CD14-positive monocyte (primary cell): ENCODE data around the gene CLDND1. TPM values are rescaled to one million over a fixed set of nuclear protein-coding genes. Genes with fewer than 3 reads are reported as not detected.

ENCODE experiments used
- DNase-seq, 3 donors: peaks; one replicate each; pipeline ENCODE4 v3.0.0-alpha.2; 2011 to 2022
- H2AFZ ChIP-seq: 2 replicates; pipeline ENCODE4 v1.6.0; 2012; ENCODE audit warnings: mild to moderate bottlenecking, low read depth, low read length, inconsistent platforms; ENCODE audit not compliant: insufficient read depth, poor library complexity, severe bottlenecking
- H3K27ac ChIP-seq, 2 donors: 1 replicate in 1 of 2; 2 replicates in 1 of 2; pipeline ENCODE4 v1.5.1; 2012 to 2013; ENCODE audit warnings: low read length in 2 of 2, control low read depth in 1 of 2, inconsistent platforms in 1 of 2, low read depth in 1 of 2, mild to moderate bottlenecking in 1 of 2
- H3K27me3 ChIP-seq, 2 donors: one replicate each; pipeline versions ENCODE4 v1.6.0 to v1.6.1; 2011 to 2013; ENCODE audit warnings: low read length in 2 of 2; ENCODE audit not compliant: control insufficient read depth in 2 of 2, insufficient read depth in 2 of 2
- H3K36me3 ChIP-seq, 2 donors: replicated peaks in 1 of 2; 1 replicate in 1 of 2; 2 replicates in 1 of 2; pipeline versions ENCODE4 v1.5.1 to v1.6.1; 2012 to 2013; ENCODE audit warnings: low read length in 2 of 2, control low read depth in 1 of 2, inconsistent platforms in 1 of 2, mild to moderate bottlenecking in 1 of 2; ENCODE audit not compliant: insufficient read depth in 2 of 2, control insufficient read depth in 1 of 2
- H3K4me1 ChIP-seq, 2 donors: 1 replicate in 1 of 2; 2 replicates in 1 of 2; pipeline versions ENCODE4 v1.5.1 to v1.6.1; 2012 to 2013; ENCODE audit warnings: low read length in 2 of 2, control low read depth in 1 of 2, inconsistent platforms in 1 of 2, mild to moderate bottlenecking in 1 of 2, moderate library complexity in 1 of 2; ENCODE audit not compliant: insufficient read depth in 2 of 2, control insufficient read depth in 1 of 2
- H3K4me2 ChIP-seq: replicated peaks from 2 replicates; pipeline ENCODE3; 2012; ENCODE audit warnings: low read length, moderate library complexity, mild to moderate bottlenecking; ENCODE audit not compliant: poor library complexity, severe bottlenecking; ENCODE audit errors: extremely low read depth
- H3K4me3 ChIP-seq, 3 experiments: fragments of 200-600 bp in 1 of 3; sonication (generic) in 1 of 3; replicated peaks in 1 of 3; 1 replicate in 2 of 3; 2 replicates in 1 of 3; pipeline ENCODE4 v1.5.1; 2011 to 2013; ENCODE audit warnings: low read length in 3 of 3, mild to moderate bottlenecking in 3 of 3, control low read depth in 2 of 3, low read depth in 2 of 3, inconsistent platforms in 1 of 3, moderate library complexity in 1 of 3
- H3K79me2 ChIP-seq: 2 replicates; pipeline ENCODE4 v1.6.0; 2012; ENCODE audit warnings: mild to moderate bottlenecking, control low read depth, inconsistent platforms, low read length, moderate library complexity; ENCODE audit not compliant: insufficient read depth
- H3K9ac ChIP-seq: 2 replicates; pipeline ENCODE4 v1.6.0; 2017; ENCODE audit warnings: low read length, mild to moderate bottlenecking; ENCODE audit not compliant: insufficient read depth, poor library complexity, severe bottlenecking
- H3K9me3 ChIP-seq, 2 donors: replicated peaks in 1 of 2; 1 replicate in 1 of 2; 2 replicates in 1 of 2; pipeline versions ENCODE4 v1.5.1 to v1.6.1; 2012 to 2013; ENCODE audit warnings: low read length in 2 of 2, control low read depth in 1 of 2; ENCODE audit not compliant: control insufficient read depth in 1 of 2, insufficient read depth in 1 of 2
- H4K20me1 ChIP-seq: 2 replicates; pipeline ENCODE4 v1.6.0; 2012; ENCODE audit warnings: mild to moderate bottlenecking, low read length, control low read depth, moderate library complexity; ENCODE audit not compliant: insufficient read depth
- H3K27ac Mint-ChIP-seq, 7 donors: one replicate each; pipeline ENCODE4 v1.8.0; 2020; ENCODE audit warnings: mild to moderate bottlenecking in 7 of 7, mixed read lengths in 7 of 7, moderate library complexity in 6 of 7, inconsistent platforms in 2 of 7
- H3K27me3 Mint-ChIP-seq, 3 donors: one replicate each; pipeline ENCODE4 v1.8.0; 2021 to 2022; ENCODE audit warnings: low read depth in 3 of 3, mild to moderate bottlenecking in 3 of 3, mixed read lengths in 3 of 3, moderate library complexity in 3 of 3, inconsistent platforms in 1 of 3
- H3K36me3 Mint-ChIP-seq, 2 donors: one replicate each; pipeline ENCODE4 v1.8.0; 2020; ENCODE audit warnings: mixed read lengths in 2 of 2, inconsistent platforms in 1 of 2, mild to moderate bottlenecking in 1 of 2
- H3K4me1 Mint-ChIP-seq: one replicate; pipeline ENCODE4 v1.8.0; 2020; ENCODE audit warnings: mild to moderate bottlenecking, mixed read lengths
- H3K4me3 Mint-ChIP-seq, 2 donors: one replicate each; pipeline ENCODE4 v1.8.0; 2020; ENCODE audit warnings: mild to moderate bottlenecking in 2 of 2, mixed read lengths in 2 of 2, moderate library complexity in 1 of 2
- H3K9me3 Mint-ChIP-seq, 7 donors: one replicate each; pipeline ENCODE4 v1.8.0; 2020 to 2022; ENCODE audit warnings: mixed read lengths in 7 of 7, mild to moderate bottlenecking in 6 of 7, moderate library complexity in 6 of 7, inconsistent platforms in 2 of 7
- CTCF ChIP-seq: fragments of 200-600 bp; IDR thresholded peaks from one replicate; pipeline ENCODE4 v1.8.0; 2022; ENCODE audit warnings: antibody characterized with exemption, mild to moderate bottlenecking
- WGBS: methylation state at CpG from one replicate; pipeline ENCODE4 v1.1.5; 2013; ENCODE audit warnings: missing lambda C conversion rate; ENCODE audit not compliant: insufficient coverage; 5-methylcytosine and 5-hydroxymethylcytosine counted together
- intact Hi-C, 2 donors: fragments of 100-400 bp; cut with micrococcal nuclease; formaldehyde crosslinking; loops; one replicate each; pipeline versions ENCODE4 v1.15.0 to v1.15.1; 2023
- polyA plus RNA-seq, 3 donors: library from polyadenylated mRNA; depleted of rRNA in 1 of 3; unstranded in 2 of 3; stranded (reverse) in 1 of 3; fragments of 300-500 nt in 2 of 3; fragments of >200 nt in 1 of 3; fragmentation: Illumina TruSeq in 2 of 3; gene quantifications; 1 replicate in 2 of 3; 2 replicates in 1 of 3; pipeline ENCODE4 v1.2.3, GENCODE V29; 2012 to 2021

The CLDND1 gene
- polyA plus RNA-seq, 3 donors, result 65.3 to 91.8 (median 76.0) TPM

- Mint-ChIP-seq H3K4me3 (no peak overlapping the region), H3K27me3 (peaks cover 0 to 5% (median 3%) of the 10 kb centered on the region in 3 donors)
Observed at GRCh38 chr3:98551754-98552153, 29.1 kb upstream of the CLDND1 start.

DNA sequence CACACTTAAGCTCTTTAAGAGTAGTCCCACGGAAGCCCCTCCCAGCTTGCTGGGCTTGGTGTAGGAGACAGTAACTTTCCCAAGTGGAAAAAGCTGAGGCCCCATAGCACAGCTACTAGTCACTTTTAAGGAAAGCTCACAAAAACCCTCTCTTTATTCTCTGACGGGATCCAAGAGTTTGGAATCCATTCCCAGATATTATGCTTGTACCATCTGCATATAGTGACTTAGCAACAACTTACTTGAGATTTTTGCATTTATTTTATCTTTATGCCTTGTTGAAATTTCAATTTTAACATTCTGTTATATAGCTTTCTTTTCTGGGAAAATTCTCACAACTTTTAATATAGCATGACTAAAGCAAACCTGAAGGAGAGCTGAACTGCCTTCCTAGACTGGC lies 28.5 kb upstream of the CLDND1 start:
- Histone ChIP-seq H3K4me3 (no peak overlapping the region), H3K79me2 (no peaks in the 10 kb centered on the region), H3K4me2 (no peak overlapping the region), H3K36me3 (no peaks in the 10 kb centered on the region), H3K27ac (no peak overlapping the region), H3K4me1 (peaks cover 21 to 32% of the 10 kb centered on the region in 2 donors), H3K9me3 (no peaks in the 10 kb centered on the region), H3K9ac (no peak overlapping the region), H4K20me1 (no peaks in the 10 kb centered on the region), H3K27me3 (no peaks in the 10 kb centered on the region), H2AFZ (no peak overlapping the region)
- no peak overlapping the region for H3K27ac Mint-ChIP-seq
- no peak for TF ChIP-seq CTCF
- peaks cover 32% of the 10 kb centered on the region for H3K4me1 Mint-ChIP-seq
- DNase-seq, result no peak
- H3K27me3 Mint-ChIP-seq, result peaks cover 0 to 7% (median 3%) of the 10 kb centered on the region in 3 donors
- H3K36me3 Mint-ChIP-seq, result no peaks in the 10 kb centered on the region
- intact Hi-C loops, result no loop called here
- 100% methylated on average over 1 of the region's 2 CpGs for WGBS
- peaks cover 0 to 4% (median 0%) of the 10 kb centered on the region in 7 donors for H3K9me3 Mint-ChIP-seq
- no peak overlapping the region for H3K4me3 Mint-ChIP-seq

More at GRCh38 chr3:98551754-98552153, 29.1 kb upstream of the CLDND1 start:
- Histone ChIP-seq H3K4me2 (no peak overlapping the region), H3K4me3 (no peak overlapping the region), H3K4me1 (peaks cover 25 to 38% of the 10 kb centered on the region in 2 donors), H2AFZ (no peak overlapping the region), H3K27me3 (no peaks in the 10 kb centered on the region), H4K20me1 (no peaks in the 10 kb centered on the region), H3K9ac (no peak overlapping the region), H3K36me3 (no peaks in the 10 kb centered on the region), H3K79me2 (no peaks in the 10 kb centered on the region), H3K27ac (no peak overlapping the region), H3K9me3 (no peaks in the 10 kb centered on the region)
- Mint-ChIP-seq H3K27ac (no peak overlapping the region), H3K4me1 (peaks cover 37% of the 10 kb centered on the region), H3K9me3 (peaks cover 0 to 4% (median 0%) of the 10 kb centered on the region in 7 donors), H3K36me3 (no peaks in the 10 kb centered on the region)
- intact Hi-C loops, result no loop called here
- TF ChIP-seq CTCF, result no peak
- WGBS, result no CpG with 5 or more reads among the region's 3 CpGs
- no peak for DNase-seq
